Measurements from ENCODE around the gene TBC1D14. TPM values are rescaled to one million over a fixed set of nuclear protein-coding genes. Genes with fewer than 3 reads are reported as not detected.

The TBC1D14 gene
- total and polyA plus RNA-seq, 2 of the 4 experiments (the other 2 are of a cell fraction) = 31.7 to 40.7 TPM

DNA sequence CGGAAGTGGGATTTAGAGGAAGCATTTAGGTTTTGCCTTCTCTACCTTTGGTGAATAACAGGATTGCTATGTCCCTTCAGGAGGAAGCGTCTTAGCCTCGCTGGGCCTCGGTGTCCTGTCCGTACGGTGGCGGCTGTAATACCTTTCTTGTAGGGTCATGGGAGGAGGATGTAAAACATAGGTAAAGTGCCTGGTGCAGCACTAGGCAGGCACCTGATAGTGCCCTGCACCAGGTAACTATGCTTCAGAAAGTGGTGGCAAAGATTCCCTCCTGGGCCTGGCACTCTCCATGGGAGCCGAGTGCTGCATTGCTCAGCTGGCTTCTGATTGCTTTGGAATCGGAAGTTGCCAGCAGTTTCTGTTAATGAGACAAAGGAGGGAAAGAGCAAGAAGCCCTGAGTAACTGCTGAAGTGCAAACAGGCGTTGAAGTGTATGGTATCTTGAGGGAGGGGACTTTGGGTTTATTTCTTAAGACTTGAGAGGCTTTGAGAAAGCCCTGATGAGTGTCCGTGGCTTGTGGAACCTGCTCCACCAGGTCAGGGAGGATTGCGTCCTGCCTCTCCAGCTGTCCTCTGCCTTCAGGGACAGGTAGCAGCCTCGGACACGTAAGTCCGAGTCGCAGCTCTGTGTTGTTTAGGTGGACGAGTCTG is 45.8 kb downstream of the TBC1D14 start:
- TF ChIP-seq RAD21 (IDR thresholded peaks at IDR 0.05; ENCODE audit: low read length) = no peak
- TF ChIP-seq, protein P1, sequence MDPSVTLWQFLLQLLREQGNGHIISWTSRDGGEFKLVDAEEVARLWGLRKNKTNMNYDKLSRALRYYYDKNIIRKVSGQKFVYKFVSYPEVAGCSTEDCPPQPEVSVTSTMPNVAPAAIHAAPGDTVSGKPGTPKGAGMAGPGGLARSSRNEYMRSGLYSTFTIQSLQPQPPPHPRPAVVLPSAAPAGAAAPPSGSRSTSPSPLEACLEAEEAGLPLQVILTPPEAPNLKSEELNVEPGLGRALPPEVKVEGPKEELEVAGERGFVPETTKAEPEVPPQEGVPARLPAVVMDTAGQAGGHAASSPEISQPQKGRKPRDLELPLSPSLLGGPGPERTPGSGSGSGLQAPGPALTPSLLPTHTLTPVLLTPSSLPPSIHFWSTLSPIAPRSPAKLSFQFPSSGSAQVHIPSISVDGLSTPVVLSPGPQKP (IDR thresholded peaks at IDR 0.05; ENCODE audit: borderline replicate concordance, low read depth, low read length) = no peak
- no peak for TF ChIP-seq BHLHE40 (IDR thresholded peaks at IDR 0.05; ENCODE audit: low read depth, low read length)
- peaks cover 15 to 46% of the 10 kb centered on the region in 2 experiments for H3K79me1 ChIP-seq (ENCODE audit: low read depth in 1 of 2, low read length in 2 of 2)
- dilution Hi-C loops (cut with HindIII; ENCODE audit: low sequenced_read_pairs, unreplicated experiment) (no loop called here), intact Hi-C loops (cut with micrococcal nuclease) (loop anchor here (2.0 kb wide), 1 partner anchor 19 kb away; no protein-coding TSS in a partner anchor), in situ Hi-C loops (cut with MboI; ENCODE audit: low sequenced_read_pairs) (no loop called here)
- H4K91ac ChIP-seq (ENCODE audit: insufficient read depth, low read depth, low read length) = peak overlapping the region; percentile 48; the same call in 1 of the 2 replicates
- H2BK20ac ChIP-seq (ENCODE audit: low read depth, low read length) = no peak overlapping the region; the same call in 1 of the 2 replicates
- CTCF ChIA-PET = no interaction called here
- no peak overlapping the region for H3K14ac ChIP-seq (replicated peaks; ENCODE audit: low read depth, low read length)
- H4K8ac ChIP-seq (ENCODE audit: low read depth in 2 of 2, low read length in 2 of 2) = no peak overlapping the region
- no peak overlapping the region for H3K4me2 ChIP-seq (ENCODE audit: low read depth, low read length)
- H2AFZ ChIP-seq (replicated peaks; ENCODE audit: low read length, poor library complexity) = no peak overlapping the region
- peak overlapping the region; percentile 62 for H2AK9ac ChIP-seq (replicated peaks; ENCODE audit: low read depth, low read length, poor library complexity)
- H3K4me3 ChIP-seq (ENCODE audit: insufficient read depth, low read depth, low read length) = no peak overlapping the region
- H3K23ac ChIP-seq (ENCODE audit: low read depth, low read length) = no peak overlapping the region
- H2BK15ac ChIP-seq (ENCODE audit: low read depth, low read length) = no peak overlapping the region; the same call in 2 of the 3 replicates
- POLR2A ChIA-PET (ENCODE audit: unreplicated experiment) = no interaction called here
- no TSS peak for BruUV-seq (replicated peaks)
- WGBS, 2 experiments (ENCODE audit: extremely low coverage in 2 of 2, insufficient read length in 1 of 2) = 88% methylated on average over 1 of the region's 17 CpGs; no CpG with 5 or more reads in 1 of the 2 experiments
- no peaks in the 10 kb centered on the region for H3K27me3 ChIP-seq (ENCODE audit: control insufficient read depth, insufficient read depth, low read length)
- DNase-seq (no peak), ATAC-seq (ENCODE audit: low read depth) (no peak)
- H3K27ac ChIP-seq (ENCODE audit: insufficient read depth, low read length) = no peak overlapping the region
- H3K9ac ChIP-seq (ENCODE audit: low read depth, low read length) = no peak overlapping the region
- no peak overlapping the region for H2BK120ac ChIP-seq (ENCODE audit: low read depth, low read length)
- H3K9me3 ChIP-seq (ENCODE audit: control insufficient read depth, insufficient read depth, low read length) = no peaks in the 10 kb centered on the region
- H3K56ac ChIP-seq (ENCODE audit: extremely low read depth, insufficient read depth, low read length) = no peak overlapping the region; the same call in 1 of the 2 replicates
- no peak overlapping the region; the same call in 1 of the 2 replicates for H3K4ac ChIP-seq (ENCODE audit: low read depth, low read length)
- H3K9me1 ChIP-seq (ENCODE audit: insufficient read depth, low read length) = peaks cover 20% of the 10 kb centered on the region
- no peak overlapping the region for H3K18ac ChIP-seq (ENCODE audit: low read depth, low read length)
- peak overlapping the region; percentile 24; the same call in 1 of the 2 replicates for H2AK5ac ChIP-seq (ENCODE audit: low read depth, low read length)
- peaks cover 15% of the 10 kb centered on the region for H3K4me1 ChIP-seq (ENCODE audit: control insufficient read depth, insufficient read depth, low read length)
- no peaks in the 10 kb centered on the region for H3K36me3 ChIP-seq (ENCODE audit: control insufficient read depth, insufficient read depth, low read length)
- no peak overlapping the region for H4K5ac ChIP-seq (ENCODE audit: low read depth, low read length)
- no peak overlapping the region for H2BK5ac ChIP-seq (ENCODE audit: low read depth, low read length, poor library complexity, severe bottlenecking)
- H4K20me1 ChIP-seq (ENCODE audit: insufficient read depth, low read length) = peaks cover 11% of the 10 kb centered on the region; the same call in 1 of the 2 replicates
